Small intestine (tissue), 7 donors: ENCODE results near the gene SH3RF3. TPM values are rescaled to one million over a fixed set of nuclear protein-coding genes. Genes with fewer than 3 reads are reported as not detected.
A peak's percentile ranks its signal among the peaks of the same experiment; 100 is the strongest.

ENCODE experiments used
- DNase-seq, 2 donors: peaks; one replicate each; pipeline versions ENCODE4 v3.0.0 to v3.0.0-alpha.2; 2013
- FAIRE-seq: peaks from 2 replicates; lab custom pipeline; 2012; peaks lifted over from hg19 to GRCh38; lab: Jason Lieb, UNC
- H3K27ac ChIP-seq, 3 donors: one replicate each; pipeline ENCODE4 v1.5.1; 2013; ENCODE audit warnings: low read length in 2 of 3, mild to moderate bottlenecking in 2 of 3, control low read depth in 1 of 3, inconsistent platforms in 1 of 3, low read depth in 1 of 3, moderate library complexity in 1 of 3
- H3K27me3 ChIP-seq, 3 donors: one replicate each; pipeline ENCODE4 v1.6.1; 2013; ENCODE audit warnings: low read length in 3 of 3, inconsistent platforms in 1 of 3; ENCODE audit not compliant: control insufficient read depth in 3 of 3, insufficient read depth in 3 of 3
- H3K36me3 ChIP-seq, 3 donors: one replicate each; pipeline ENCODE4 v1.6.1; 2013; ENCODE audit warnings: low read length in 3 of 3, inconsistent platforms in 1 of 3, low read depth in 1 of 3, mild to moderate bottlenecking in 1 of 3, moderate library complexity in 1 of 3; ENCODE audit not compliant: control insufficient read depth in 3 of 3, insufficient read depth in 2 of 3
- H3K4me1 ChIP-seq, 3 donors: one replicate each; pipeline ENCODE4 v1.6.1; 2013; ENCODE audit warnings: low read length in 2 of 3, inconsistent platforms in 1 of 3, low read depth in 1 of 3, mild to moderate bottlenecking in 1 of 3, moderate library complexity in 1 of 3; ENCODE audit not compliant: control insufficient read depth in 3 of 3, insufficient read depth in 2 of 3
- H3K4me3 ChIP-seq, 3 donors: one replicate each; pipeline ENCODE4 v1.5.1; 2013; ENCODE audit warnings: low read length in 3 of 3, control low read depth in 1 of 3, inconsistent platforms in 1 of 3, low read depth in 1 of 3, mild to moderate bottlenecking in 1 of 3, moderate library complexity in 1 of 3
- H3K9me3 ChIP-seq, 2 donors: one replicate each; pipeline ENCODE4 v1.6.1; 2013; ENCODE audit warnings: low read depth in 1 of 2, low read length in 1 of 2; ENCODE audit not compliant: control insufficient read depth in 2 of 2, insufficient read depth in 1 of 2
- WGBS, 3 donors: extraction: QIAGEN DNeasy Blood & Tissue Kit; methylation state at CpG; one replicate each; pipeline ENCODE4 v1.1.7; 2013; 5-methylcytosine and 5-hydroxymethylcytosine counted together
- polyA plus RNA-seq, 4 donors: library from polyadenylated mRNA; stranded (reverse) in 3 of 4; unstranded in 1 of 4; fragments of 200-250 nt in 3 of 4; fragments of 120-200 nt in 1 of 4; gene quantifications; one replicate each; pipeline versions ENCODE4 v1.2.1 to v1.2.3, GENCODE V29; 2013
- donor health status: healthy with polysubstance abuse.
- donor health status: control.
- donor health status: control.
- donor health status: Bipolar disorder and iron deficiency.
- donor health status: healthy.

The SH3RF3 gene
- polyA plus RNA-seq, 4 donors, result 0.22 to 3.9 (median 1.2) TPM

DNA sequence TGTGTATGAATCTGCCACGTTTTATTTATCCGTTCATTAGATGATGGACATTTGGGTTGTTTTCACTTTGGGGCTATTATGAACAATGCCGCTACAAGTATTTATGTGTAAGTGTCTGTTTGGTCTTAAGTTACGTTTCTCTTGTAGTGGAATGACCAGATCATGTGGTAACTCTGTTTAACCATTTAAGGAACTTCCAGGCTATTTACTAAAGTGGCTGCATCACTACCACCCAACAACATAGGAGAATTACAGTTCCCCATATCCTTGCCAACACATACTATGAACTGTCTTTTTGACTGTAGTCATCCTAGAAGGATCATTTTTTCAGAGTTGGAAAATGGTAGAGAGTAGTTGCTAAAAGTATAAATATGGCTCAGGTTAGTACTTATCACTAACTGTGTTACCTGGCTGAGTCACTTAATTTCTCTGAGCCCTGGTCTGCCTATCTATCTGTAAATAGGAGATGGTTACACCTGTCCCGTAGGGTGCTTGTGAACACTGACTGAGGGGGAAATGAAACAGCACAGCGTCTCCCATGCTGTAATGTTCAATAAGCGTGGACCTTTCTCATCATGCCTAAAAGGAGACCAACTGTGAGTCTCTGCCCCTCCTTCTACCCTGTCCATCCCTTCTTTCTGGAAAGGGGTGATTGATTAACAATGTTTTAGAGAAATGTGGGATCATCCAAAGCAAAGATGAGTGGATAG lies 103.1 kb downstream of the SH3RF3 start:
- Histone ChIP-seq H3K36me3 (no peaks in the 10 kb centered on the region), H3K27me3 (peaks cover 0 to 9% (median 0%) of the 10 kb centered on the region in 3 donors), H3K27ac (no peak overlapping the region), H3K4me1 (no peaks in the 10 kb centered on the region), H3K4me3 (no peak overlapping the region), H3K9me3 (peaks cover 0 to 4% of the 10 kb centered on the region in 2 donors)
- DNase-seq, result no peak
- FAIRE-seq, result no peak
- 68 to 77% (median 76%) methylated on average over 7 of the region's 7 CpGs for WGBS, 3 donors

DNA sequence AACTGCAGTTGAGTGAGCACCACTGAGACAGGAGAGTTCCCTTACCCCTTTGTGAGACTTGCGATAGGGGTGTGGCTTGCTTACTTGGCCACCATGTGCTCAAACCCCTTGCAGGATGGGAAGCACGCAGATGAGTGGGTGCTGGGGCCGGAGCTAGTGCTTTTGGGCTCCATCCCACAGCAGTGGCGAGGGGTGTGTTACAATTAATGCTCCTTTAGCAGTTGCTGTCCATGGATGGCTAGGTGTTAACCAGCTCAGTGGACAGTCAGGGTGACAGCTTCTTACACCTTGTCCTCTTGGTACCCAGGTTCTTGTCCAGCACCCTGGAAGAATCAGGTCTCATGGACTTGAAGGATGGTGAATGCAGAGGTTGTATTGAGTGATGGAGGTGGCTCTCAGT lies 103.9 kb downstream of the SH3RF3 start:
- Histone ChIP-seq H3K9me3 (peaks cover 0 to 4% of the 10 kb centered on the region in 2 donors), H3K36me3 (no peaks in the 10 kb centered on the region), H3K4me1 (no peaks in the 10 kb centered on the region), H3K4me3 (no peak overlapping the region), H3K27ac (no peak overlapping the region), H3K27me3 (peaks cover 0 to 9% (median 0%) of the 10 kb centered on the region in 3 donors)
- 88 to 92% (median 91%) methylated on average over 4 of the region's 4 CpGs for WGBS, 3 donors
- no peak for FAIRE-seq
- DNase-seq, result no peak

DNA sequence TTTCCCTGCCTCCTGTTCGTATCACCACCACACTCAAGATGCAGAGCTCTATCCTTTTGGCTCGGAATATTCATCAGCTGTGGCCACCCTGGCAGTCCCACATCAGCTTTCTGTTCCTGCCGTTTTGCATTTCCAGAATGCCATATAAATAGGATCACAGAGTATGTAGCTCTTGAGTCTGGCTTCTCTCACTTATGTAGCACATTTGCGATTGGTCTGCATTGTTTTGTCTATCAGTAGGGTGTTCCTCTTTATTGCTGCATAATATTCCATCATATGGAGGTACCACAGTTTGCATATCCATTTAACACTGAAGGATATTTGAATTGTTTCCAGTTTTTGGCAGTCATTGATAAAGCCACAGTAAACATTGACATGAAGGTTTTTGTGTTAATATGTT lies 104.6 kb downstream of the SH3RF3 start:
- FAIRE-seq (no peak), DNase-seq (no peak)
- H3K27ac ChIP-seq, result no peak overlapping the region
- peaks cover 0 to 5% (median 0%) of the 10 kb centered on the region in 3 donors for H3K27me3 ChIP-seq
- no peak overlapping the region for H3K4me3 ChIP-seq
- H3K36me3 ChIP-seq, result no peaks in the 10 kb centered on the region
- H3K4me1 ChIP-seq, result peaks cover 0 to under 1% (median 0%) of the 10 kb centered on the region in 3 donors
- 80 to 93% (median 85%) methylated on average over 4 of the region's 4 CpGs for WGBS, 3 donors
- H3K9me3 ChIP-seq, result peaks cover 0 to 4% of the 10 kb centered on the region in 2 donors

DNA sequence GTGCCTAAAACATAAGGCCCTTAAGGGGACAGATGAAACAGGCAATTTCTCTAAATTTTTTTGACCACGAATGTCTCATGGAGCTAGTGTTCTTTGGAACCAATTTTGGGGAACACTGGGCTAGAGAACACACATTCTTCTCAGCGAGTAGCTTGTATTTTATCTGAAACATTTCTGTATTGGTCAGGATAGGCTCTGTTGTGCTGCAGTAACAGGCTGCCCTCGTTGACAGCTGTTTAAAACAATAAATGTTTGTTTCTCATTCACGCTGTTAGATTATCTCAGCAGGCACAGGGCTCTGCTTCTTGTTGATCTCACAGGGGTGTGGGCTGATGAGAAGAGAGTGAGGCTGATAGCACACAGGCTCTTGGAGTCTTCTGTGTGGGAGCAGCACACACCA lies 105.3 kb downstream of the SH3RF3 start:
- Histone ChIP-seq H3K4me1 (peaks cover 0 to 3% (median 0%) of the 10 kb centered on the region in 3 donors), H3K9me3 (peaks cover 0 to 4% of the 10 kb centered on the region in 2 donors), H3K36me3 (no peaks in the 10 kb centered on the region), H3K27me3 (peaks cover 0 to 3% (median 0%) of the 10 kb centered on the region in 3 donors), H3K27ac (no peak overlapping the region), H3K4me3 (no peak overlapping the region)
- no peak for DNase-seq
- 76 to 90% (median 78%) methylated on average over 4 of the region's 4 CpGs for WGBS, 3 donors
- no peak for FAIRE-seq

DNA sequence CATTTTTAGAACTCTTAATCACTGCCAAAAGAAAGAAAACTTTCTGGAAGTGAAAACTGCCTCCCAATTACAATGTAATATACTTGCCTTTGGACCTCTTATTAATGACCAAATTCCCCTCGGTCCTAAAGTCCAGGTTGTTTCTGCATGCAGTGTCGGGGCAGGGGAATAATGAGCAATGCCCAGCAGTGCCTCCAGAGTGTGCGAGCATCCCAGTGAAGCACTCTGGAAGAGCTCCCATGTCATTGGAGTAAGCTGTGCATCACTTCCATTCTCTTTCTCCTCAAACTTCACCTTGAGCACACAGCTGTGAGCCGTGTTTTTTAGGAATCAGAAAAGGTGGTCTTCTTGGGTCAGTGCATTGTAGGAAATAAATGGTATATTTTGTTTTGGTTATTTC lies 107.1 kb downstream of the SH3RF3 start:
- FAIRE-seq, result no peak
- no peak overlapping the region for H3K4me3 ChIP-seq
- no peak for DNase-seq
- peaks cover 0 to 3% (median 0%) of the 10 kb centered on the region in 3 donors for H3K4me1 ChIP-seq
- 78 to 86% (median 85%) methylated on average over 4 of the region's 4 CpGs for WGBS, 3 donors
- H3K27me3 ChIP-seq, result peaks cover 0 to 3% (median 0%) of the 10 kb centered on the region in 3 donors
- peaks cover 0 to 4% of the 10 kb centered on the region in 2 donors for H3K9me3 ChIP-seq
- H3K27ac ChIP-seq, result no peak overlapping the region
- H3K36me3 ChIP-seq, result no peaks in the 10 kb centered on the region

DNA sequence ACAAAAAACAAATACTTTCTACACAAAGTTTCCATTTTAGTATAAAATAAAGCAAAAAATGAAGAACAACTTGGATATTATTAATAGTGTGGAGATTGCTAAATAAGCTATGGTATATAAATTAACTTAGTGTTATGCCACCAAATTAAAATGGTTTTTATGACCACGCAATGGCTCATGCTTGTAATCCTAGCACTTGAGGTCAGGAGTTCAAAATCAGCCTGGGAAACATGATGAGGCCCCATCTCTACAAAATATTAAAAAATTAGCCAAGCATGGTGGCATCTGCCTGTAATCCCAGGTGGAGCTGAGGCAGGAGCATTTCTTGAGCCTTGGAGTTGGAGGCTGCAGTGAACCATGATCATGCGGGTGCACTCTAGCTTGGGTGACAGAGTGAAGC lies 108.8 kb downstream of the SH3RF3 start:
- WGBS, 3 donors, result 87 to 95% (median 93%) methylated on average over 2 of the region's 2 CpGs
- no peak overlapping the region for H3K27ac ChIP-seq
- no peaks in the 10 kb centered on the region for H3K36me3 ChIP-seq
- FAIRE-seq (no peak), DNase-seq (no peak)
- no peak overlapping the region for H3K4me3 ChIP-seq
- peaks cover 0 to 6% (median 0%) of the 10 kb centered on the region in 3 donors for H3K4me1 ChIP-seq
- peaks cover 0 to 3% (median 0%) of the 10 kb centered on the region in 3 donors for H3K27me3 ChIP-seq
- peaks cover 0 to 4% of the 10 kb centered on the region in 2 donors for H3K9me3 ChIP-seq

DNA sequence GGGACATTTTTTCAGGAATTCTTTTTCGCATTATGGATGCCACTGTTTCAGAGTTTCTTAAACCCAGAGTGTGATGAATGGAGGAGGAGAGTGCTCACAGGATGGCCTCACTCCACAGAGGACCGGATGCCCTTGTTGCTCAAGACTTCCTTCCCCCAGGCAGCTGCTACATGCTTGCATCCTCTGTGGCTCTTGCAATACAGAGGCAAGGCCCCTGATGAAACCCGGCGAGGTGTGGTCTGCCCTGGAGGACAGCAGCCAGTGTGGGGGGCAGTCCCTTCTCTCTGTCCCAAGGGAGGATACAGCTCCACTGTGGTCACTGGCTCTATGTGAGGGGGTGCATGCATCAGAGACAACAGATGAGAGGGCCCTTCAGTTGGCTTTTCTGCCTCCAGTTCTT lies 109.6 kb downstream of the SH3RF3 start:
- no peak for FAIRE-seq
- DNase-seq, result no peak
- peak overlapping the region in 1 of 3 donors; percentile 61 for H3K27ac ChIP-seq
- WGBS, 3 donors, result 40 to 76% (median 46%) methylated on average over 4 of the region's 4 CpGs
- H3K9me3 ChIP-seq, result no peaks in the 10 kb centered on the region
- no peak overlapping the region for H3K4me3 ChIP-seq
- no peaks in the 10 kb centered on the region for H3K36me3 ChIP-seq
- peaks cover 0 to 6% (median 0%) of the 10 kb centered on the region in 3 donors for H3K4me1 ChIP-seq
- H3K27me3 ChIP-seq, result no peaks in the 10 kb centered on the region

DNA sequence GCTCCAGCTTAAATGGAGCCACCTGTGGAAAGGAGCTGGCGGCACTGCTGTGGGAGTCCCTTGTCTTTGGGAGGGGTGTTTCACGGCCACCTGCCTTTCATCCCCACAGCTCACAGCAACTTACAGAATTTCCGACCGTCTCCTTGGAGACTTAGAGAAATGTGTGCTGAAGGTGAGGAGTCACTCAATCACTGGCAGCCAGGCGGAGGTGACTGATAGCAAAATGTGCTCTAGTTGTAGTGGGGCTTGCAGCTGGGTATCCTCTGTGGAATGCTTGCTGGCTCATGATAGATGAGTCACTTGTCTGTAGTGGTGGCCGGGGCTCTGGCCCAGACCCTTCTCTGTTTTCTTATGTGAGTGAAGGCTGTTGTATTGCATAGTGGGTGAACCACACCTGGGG lies 110.7 kb downstream of the SH3RF3 start:
- no peak for DNase-seq
- Histone ChIP-seq H3K27me3 (no peaks in the 10 kb centered on the region), H3K9me3 (no peaks in the 10 kb centered on the region), H3K4me1 (peaks cover 0 to 6% (median 0%) of the 10 kb centered on the region in 3 donors), H3K4me3 (no peak overlapping the region), H3K27ac (peak overlapping the region in 1 of 3 donors; percentile 36), H3K36me3 (no peaks in the 10 kb centered on the region)
- 67 to 82% (median 81%) methylated on average over 6 of the region's 6 CpGs for WGBS, 3 donors
- FAIRE-seq, result no peak
